Neural cell (in vitro differentiated cells): ENCODE data around the gene NPAS3. TPM values are rescaled to one million over a fixed set of nuclear protein-coding genes. Genes with fewer than 3 reads are reported as not detected.

Source experiments
- H2AFZ ChIP-seq: fragments of 200-600, 300-800 bp; sonication (generic), shearing (Covaris generic); 2 replicates; pipeline ENCODE4 v1.6.0; 2014; ENCODE audit warnings: low read depth, mild to moderate bottlenecking, antibody characterized with exemption, low read length, moderate library complexity
- H3F3A ChIP-seq: fragments of 200-600 bp; shearing (Covaris generic); 2 replicates; pipeline ENCODE4 v1.6.1; 2016; ENCODE audit warnings: mild to moderate bottlenecking, moderate library complexity, mixed read lengths, antibody characterized with exemption, low read length; ENCODE audit not compliant: insufficient read depth, poor library complexity, severe bottlenecking
- H3K27ac ChIP-seq: fragments of 200-600, 300-800 bp; sonication (generic), shearing (Covaris generic); 2 replicates; pipeline ENCODE4 v1.5.1; 2014; ENCODE audit warnings: mild to moderate bottlenecking, low read length, moderate library complexity
- H3K27me3 ChIP-seq: fragments of 300-800, 200-600 bp; sonication (generic), shearing (Covaris generic); 2 replicates; pipeline ENCODE4 v1.6.0; 2014; ENCODE audit warnings: mild to moderate bottlenecking, low read depth, low read length, moderate library complexity; ENCODE audit not compliant: insufficient read depth
- H3K36me3 ChIP-seq: fragments of 300-800, 200-600 bp; sonication (generic), shearing (Covaris generic); 2 replicates; pipeline ENCODE4 v1.5.1; 2014; ENCODE audit warnings: mild to moderate bottlenecking, antibody characterized with exemption, low read length, moderate library complexity; ENCODE audit not compliant: insufficient read depth
- H3K4me2 ChIP-seq: fragments of 300-800, 200-600 bp; sonication (generic), shearing (Covaris generic); 2 replicates; pipeline ENCODE4 v1.6.0; 2014; ENCODE audit warnings: mild to moderate bottlenecking, low read length
- H3K4me3 ChIP-seq: fragments of 300-800, 200-600 bp; sonication (generic), shearing (Covaris generic); 2 replicates; pipeline ENCODE4 v1.5.1; 2014; ENCODE audit warnings: mild to moderate bottlenecking, low read length, moderate library complexity
- H3K79me2 ChIP-seq: fragments of 200-600 bp; shearing (Covaris generic); replicated peaks from 2 replicates; pipeline ENCODE4 v1.6.0; 2014; ENCODE audit warnings: mild to moderate bottlenecking, low read length, moderate library complexity; ENCODE audit not compliant: insufficient read depth
- H3K9ac ChIP-seq: fragments of 300-800, 200-600 bp; sonication (generic), shearing (Covaris generic); 2 replicates; pipeline ENCODE4 v1.6.1; 2016; ENCODE audit warnings: mild to moderate bottlenecking, low read length, mixed read lengths
- H3K9me2 ChIP-seq: fragments of 200-600 bp; shearing (Covaris generic); 2 replicates; pipeline ENCODE4 v1.6.1; 2016; ENCODE audit warnings: mild to moderate bottlenecking, low read length, mixed read lengths; ENCODE audit not compliant: insufficient read depth
- H3K9me3 ChIP-seq: fragments of 200-600, 300-800 bp; sonication (generic), shearing (Covaris generic); 2 replicates; pipeline ENCODE4 v1.6.1; 2016; ENCODE audit warnings: mild to moderate bottlenecking, mixed run types, low read length, moderate library complexity, mixed read lengths
- H4K20me1 ChIP-seq: fragments of 200-600 bp; shearing (Covaris generic); 2 replicates; pipeline ENCODE4 v1.6.1; 2016; ENCODE audit warnings: mild to moderate bottlenecking, mixed run types; ENCODE audit not compliant: insufficient read depth
- EP300 ChIP-seq: fragments of 450-650 bp; conservative IDR thresholded peaks from 2 replicates; pipeline ENCODE4 v1.6.1; 2014; ENCODE audit warnings: antibody characterized with exemption, mild to moderate bottlenecking, moderate library complexity; ENCODE audit not compliant: poor library complexity, severe bottlenecking
- EZH2 ChIP-seq: fragments of 200-600, 300-800 bp; shearing (Covaris generic), sonication (generic); IDR thresholded peaks from 2 replicates; pipeline ENCODE4 v1.6.1; 2014; ENCODE audit warnings: antibody characterized with exemption, low read length, borderline replicate concordance, mild to moderate bottlenecking; ENCODE audit not compliant: insufficient read depth, poor library complexity, severe bottlenecking
- MXI1 ChIP-seq: fragments of 450-650 bp; conservative IDR thresholded peaks from 2 replicates; pipeline ENCODE4 v1.6.1; 2014; ENCODE audit warnings: antibody characterized with exemption, mild to moderate bottlenecking; ENCODE audit not compliant: poor library complexity, severe bottlenecking
- POLR2AphosphoS5 ChIP-seq: IDR thresholded peaks from 2 replicates; pipeline ENCODE4 v1.6.1; 2012
- RAD21 ChIP-seq: fragments of 450-650 bp; conservative IDR thresholded peaks from 2 replicates; pipeline ENCODE4 v1.6.1; 2014; ENCODE audit warnings: antibody characterized with exemption, mild to moderate bottlenecking, moderate library complexity
- SMC3 ChIP-seq: fragments of 450-650 bp; conservative IDR thresholded peaks from 2 replicates; pipeline ENCODE4 v1.6.1; 2014; ENCODE audit warnings: antibody characterized with exemption, mild to moderate bottlenecking, moderate library complexity; ENCODE audit not compliant: poor library complexity
- TAF1 ChIP-seq: IDR thresholded peaks from 2 replicates; pipeline ENCODE4 v1.6.1; 2012; ENCODE audit warnings: low read depth
- polyA plus RNA-seq: library from polyadenylated mRNA; depleted of rRNA; stranded (reverse); fragments of >200 nt; gene quantifications from 2 replicates; pipeline ENCODE4 v1.2.3, GENCODE V29; 2014
- TF ChIP-seq, protein P1 (sequence below): IDR thresholded peaks from 2 replicates; pipeline ENCODE4 v1.6.1; 2012; ENCODE audit warnings: borderline replicate concordance

NPAS3 gene
- polyA plus RNA-seq, 1 donor from 2014 or later = 1.3 TPM

DNA sequence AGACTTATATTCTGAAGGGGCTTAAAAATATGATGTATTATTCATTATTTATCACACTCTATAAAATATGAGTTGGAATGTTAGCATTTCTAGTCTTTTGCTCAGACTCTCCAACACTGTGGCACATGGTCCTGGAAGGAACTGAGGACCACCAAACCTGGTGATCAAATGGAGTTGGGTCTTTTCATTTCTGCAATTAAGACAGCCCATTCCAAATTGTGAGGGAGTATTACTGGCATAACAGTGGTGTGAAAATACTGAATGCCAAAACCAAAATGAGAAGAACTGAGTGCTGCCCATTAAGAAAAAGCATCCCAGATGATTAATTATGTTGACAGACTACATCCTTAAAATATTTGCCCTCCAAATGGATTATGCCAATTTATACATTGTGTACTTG is 90.8 kb downstream of the NPAS3 start:
- no peaks in the 10 kb centered on the region for H3K9me2 ChIP-seq
- peaks cover 5% of the 10 kb centered on the region for H3F3A ChIP-seq
- H3K9me3 ChIP-seq = no peaks in the 10 kb centered on the region
- H3K4me2 ChIP-seq = no peak overlapping the region
- H3K36me3 ChIP-seq = no peaks in the 10 kb centered on the region
- peaks cover 49% of the 10 kb centered on the region for H3K27me3 ChIP-seq
- H3K9ac ChIP-seq = no peak overlapping the region
- no peaks in the 10 kb centered on the region for H3K79me2 ChIP-seq
- TF ChIP-seq, protein P1, sequence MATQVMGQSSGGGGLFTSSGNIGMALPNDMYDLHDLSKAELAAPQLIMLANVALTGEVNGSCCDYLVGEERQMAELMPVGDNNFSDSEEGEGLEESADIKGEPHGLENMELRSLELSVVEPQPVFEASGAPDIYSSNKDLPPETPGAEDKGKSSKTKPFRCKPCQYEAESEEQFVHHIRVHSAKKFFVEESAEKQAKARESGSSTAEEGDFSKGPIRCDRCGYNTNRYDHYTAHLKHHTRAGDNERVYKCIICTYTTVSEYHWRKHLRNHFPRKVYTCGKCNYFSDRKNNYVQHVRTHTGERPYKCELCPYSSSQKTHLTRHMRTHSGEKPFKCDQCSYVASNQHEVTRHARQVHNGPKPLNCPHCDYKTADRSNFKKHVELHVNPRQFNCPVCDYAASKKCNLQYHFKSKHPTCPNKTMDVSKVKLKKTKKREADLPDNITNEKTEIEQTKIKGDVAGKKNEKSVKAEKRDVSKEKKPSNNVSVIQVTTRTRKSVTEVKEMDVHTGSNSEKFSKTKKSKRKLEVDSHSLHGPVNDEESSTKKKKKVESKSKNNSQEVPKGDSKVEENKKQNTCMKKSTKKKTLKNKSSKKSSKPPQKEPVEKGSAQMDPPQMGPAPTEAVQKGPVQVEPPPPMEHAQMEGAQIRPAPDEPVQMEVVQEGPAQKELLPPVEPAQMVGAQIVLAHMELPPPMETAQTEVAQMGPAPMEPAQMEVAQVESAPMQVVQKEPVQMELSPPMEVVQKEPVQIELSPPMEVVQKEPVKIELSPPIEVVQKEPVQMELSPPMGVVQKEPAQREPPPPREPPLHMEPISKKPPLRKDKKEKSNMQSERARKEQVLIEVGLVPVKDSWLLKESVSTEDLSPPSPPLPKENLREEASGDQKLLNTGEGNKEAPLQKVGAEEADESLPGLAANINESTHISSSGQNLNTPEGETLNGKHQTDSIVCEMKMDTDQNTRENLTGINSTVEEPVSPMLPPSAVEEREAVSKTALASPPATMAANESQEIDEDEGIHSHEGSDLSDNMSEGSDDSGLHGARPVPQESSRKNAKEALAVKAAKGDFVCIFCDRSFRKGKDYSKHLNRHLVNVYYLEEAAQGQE = no peak
- TF ChIP-seq EZH2 (no peak), RAD21 (no peak), POLR2AphosphoS5 (no peak), MXI1 (no peak), EP300 (no peak), SMC3 (no peak)
- H3K27ac ChIP-seq = no peak overlapping the region
- no peak overlapping the region for H3K4me3 ChIP-seq
- H2AFZ ChIP-seq = no peak overlapping the region
- H4K20me1 ChIP-seq = no peaks in the 10 kb centered on the region

DNA sequence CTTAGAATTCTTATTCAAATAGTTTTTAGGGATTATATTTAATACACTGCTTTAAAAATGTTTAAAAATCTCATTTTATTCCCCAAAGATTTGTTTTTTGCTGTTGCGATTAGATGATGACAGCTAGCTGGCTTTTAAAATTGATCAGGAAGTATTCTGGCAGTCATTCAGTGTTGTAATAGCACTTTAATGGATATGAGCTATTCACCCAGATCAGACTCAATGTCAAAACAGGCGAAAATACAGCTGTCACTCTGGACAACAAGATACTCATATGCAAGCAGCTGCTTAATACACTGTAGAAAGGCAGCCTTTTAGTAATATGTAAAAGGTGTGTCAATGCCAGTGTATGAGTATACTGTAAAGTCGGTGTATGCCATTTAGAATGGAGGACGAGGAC is 91.7 kb downstream of the NPAS3 start:
- Histone ChIP-seq H3K9ac (no peak overlapping the region), H3K79me2 (no peaks in the 10 kb centered on the region), H2AFZ (no peak overlapping the region), H3K9me3 (no peaks in the 10 kb centered on the region), H3K9me2 (no peaks in the 10 kb centered on the region), H3K36me3 (no peaks in the 10 kb centered on the region), H3F3A (peaks cover 5% of the 10 kb centered on the region), H3K4me3 (no peak overlapping the region), H3K4me2 (no peak overlapping the region), H3K27ac (no peak overlapping the region), H4K20me1 (no peaks in the 10 kb centered on the region), H3K27me3 (peaks cover 46% of the 10 kb centered on the region)
- TF ChIP-seq EP300 (peak; percentile 95), POLR2AphosphoS5 (peak; percentile 97), MXI1 (no peak)

DNA sequence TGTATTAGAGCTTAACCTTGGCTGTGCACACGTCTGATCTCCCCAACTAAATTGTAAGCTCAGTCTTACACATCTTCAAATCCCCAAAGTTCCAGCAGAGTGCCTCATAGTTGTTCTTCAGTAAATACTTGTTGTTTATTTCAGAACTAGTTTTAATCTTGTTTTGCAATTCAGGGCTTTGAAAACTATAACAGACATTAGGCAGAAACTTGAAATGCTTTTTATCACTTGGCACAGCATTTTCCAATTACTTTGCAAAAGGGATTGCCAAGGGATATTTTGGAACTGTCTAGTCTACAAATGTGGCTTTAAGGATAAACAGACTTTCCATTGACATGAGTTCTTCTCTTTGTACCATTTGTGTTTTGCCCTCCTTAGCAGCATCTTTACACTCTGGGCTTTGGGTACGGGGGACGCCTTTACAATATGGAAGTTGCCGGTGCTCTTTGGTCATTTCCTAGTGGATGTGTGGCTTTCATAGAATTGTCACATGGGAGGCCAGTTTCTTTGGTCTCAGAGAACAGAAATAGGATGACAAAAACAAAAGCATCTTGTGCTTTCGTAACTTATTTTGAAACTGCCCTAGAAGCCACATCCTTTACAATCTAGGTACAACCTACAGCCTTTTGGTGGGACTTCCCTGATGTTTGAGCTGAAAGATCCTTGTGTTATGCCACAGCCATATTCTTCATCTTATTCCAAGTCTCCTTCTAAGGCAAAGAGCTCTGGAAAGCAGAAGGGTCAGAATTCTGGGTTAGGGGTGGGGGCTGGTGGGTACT is 96.9 kb downstream of the NPAS3 start:
- Histone ChIP-seq H2AFZ (no peak overlapping the region), H3K27me3 (peaks cover 12% of the 10 kb centered on the region), H3K4me2 (no peak overlapping the region), H3K9ac (no peak overlapping the region), H3K36me3 (no peaks in the 10 kb centered on the region), H3K4me3 (no peak overlapping the region), H3K9me3 (no peaks in the 10 kb centered on the region), H3K79me2 (no peaks in the 10 kb centered on the region), H3K9me2 (no peaks in the 10 kb centered on the region), H3F3A (peaks cover 5% of the 10 kb centered on the region), H3K27ac (no peak overlapping the region), H4K20me1 (no peaks in the 10 kb centered on the region)
- TF ChIP-seq POLR2AphosphoS5 (no peak), EP300 (no peak), TAF1 (no peak)
- TF ChIP-seq, protein P1 = no peak
